Mammary epithelial cell (primary cell): Measurements from ENCODE around the gene WDR37.

Source experiments
- CTCF ChIP-seq, 2 donors: IDR thresholded peaks in 1 of 2; conservative IDR thresholded peaks in 1 of 2; 2 replicates each; pipeline ENCODE4 v1.5.1; 2011 to 2012; ENCODE audit warnings: inconsistent platforms in 2 of 2, low read length in 2 of 2, mild to moderate bottlenecking in 2 of 2, control low read depth in 1 of 2, low read depth in 1 of 2; ENCODE audit not compliant: insufficient read depth in 1 of 2; ENCODE audit errors: extremely low read depth in 1 of 2
- EZH2 ChIP-seq: IDR thresholded peaks from 2 replicates; pipeline ENCODE4 v1.6.1; 2012; ENCODE audit warnings: low read length, inconsistent platforms, borderline replicate concordance

GRCh38 chr10:1152386-1153250 lies 96.4 kb downstream of the WDR37 start:
- TF ChIP-seq CTCF (conservative IDR thresholded peaks at IDR 0.05 in 1 of 2, IDR thresholded peaks at IDR 0.05 in 1 of 2; ENCODE audit: extremely low read depth in 1 of 2, insufficient read depth in 1 of 2, low read depth in 1 of 2, low read length in 2 of 2), result no peak
- no peak for TF ChIP-seq EZH2
